H1 (cell line): ENCODE measurements around the gene PSMC3. TPM values are rescaled to one million over a fixed set of nuclear protein-coding genes. Genes with fewer than 3 reads are reported as not detected.

Experiments
- CTCF ChIA-PET: fragments of 300-600 bp; sonication (Branson Sonifier 250); formaldehyde crosslinking; loops from one replicate; lab custom pipeline; 2021; ENCODE audit not compliant: partially characterized antibody; lab: Charles Lee
- POLR2A ChIA-PET: fragments of 300-600 bp; sonication (Branson Sonifier 250); formaldehyde crosslinking; loops from one replicate; lab custom pipeline; 2021; ENCODE audit warnings: inconsistent platforms; ENCODE audit not compliant: partially characterized antibody; lab: Charles Lee
- DNase-seq, 2 experiments: peaks; one replicate each; pipeline versions ENCODE4 v3.0.0 to v3.0.0-alpha.2; 2010 to 2022; ENCODE audit warnings: low spot score in 2 of 2, low read depth in 1 of 2, mixed read lengths in 1 of 2
- FAIRE-seq: peaks from 2 replicates; lab custom pipeline; 2011; peaks lifted over from hg19 to GRCh38; lab: Jason Lieb, UNC
- H2AFZ ChIP-seq: 2 replicates; pipeline ENCODE4 v1.8.1; 2012; ENCODE audit warnings: low read length, inconsistent platforms
- H2AK5ac ChIP-seq: 2 replicates; pipeline ENCODE4 v1.6.1; 2013; ENCODE audit warnings: low read depth, low read length
- H2BK120ac ChIP-seq: replicated peaks from 2 replicates; pipeline ENCODE3; 2013; ENCODE audit warnings: low read depth, low read length, inconsistent platforms
- H2BK12ac ChIP-seq: 2 replicates; pipeline ENCODE4 v1.6.1; 2013; ENCODE audit warnings: low read depth, low read length
- H2BK15ac ChIP-seq: 2 replicates; pipeline ENCODE4 v1.6.1; 2013; ENCODE audit warnings: low read length
- H2BK20ac ChIP-seq: 2 replicates; pipeline ENCODE4 v1.6.1; 2013; ENCODE audit warnings: low read length
- H2BK5ac ChIP-seq: 2 replicates; pipeline ENCODE4 v1.6.1; 2013; ENCODE audit warnings: low read depth, low read length
- H3K14ac ChIP-seq: 2 replicates; pipeline ENCODE4 v1.6.1; 2013; ENCODE audit warnings: inconsistent platforms; ENCODE audit not compliant: insufficient read length
- H3K18ac ChIP-seq: 2 replicates; pipeline ENCODE4 v1.6.1; 2013; ENCODE audit warnings: low read length; ENCODE audit errors: extremely low read depth
- H3K23ac ChIP-seq: 2 replicates; pipeline ENCODE4 v1.6.1; 2013; ENCODE audit warnings: inconsistent platforms; ENCODE audit not compliant: insufficient read length
- H3K23me2 ChIP-seq: 2 replicates; pipeline ENCODE4 v1.6.1; 2013; ENCODE audit warnings: low read depth, low read length
- H3K27ac ChIP-seq: 2 replicates; pipeline ENCODE4 v1.6.1; 2011; ENCODE audit warnings: low read depth, low read length, inconsistent platforms
- H3K27me3 ChIP-seq, 4 experiments: replicated peaks in 1 of 4; 1 replicate in 1 of 4; 2 replicates in 3 of 4; pipeline versions ENCODE4 v1.6.1 to v1.8.1; 2011 to 2013; ENCODE audit warnings: low read length in 3 of 4, mild to moderate bottlenecking in 3 of 4, inconsistent platforms in 2 of 4, mixed read lengths in 2 of 4, moderate library complexity in 1 of 4; ENCODE audit not compliant: control insufficient read depth in 3 of 4, insufficient read depth in 3 of 4; ENCODE audit errors: extremely low read depth in 1 of 4
- H3K36me3 ChIP-seq, 4 experiments: 2 replicates each; pipeline versions ENCODE4 v1.6.1 to v1.8.1; 2011 to 2013; ENCODE audit warnings: mild to moderate bottlenecking in 4 of 4, low read length in 3 of 4, moderate library complexity in 2 of 4, control low read depth in 1 of 4, inconsistent platforms in 1 of 4; ENCODE audit not compliant: insufficient read depth in 4 of 4, control insufficient read depth in 2 of 4
- H3K4ac ChIP-seq: replicated peaks from 2 replicates; pipeline ENCODE3; 2013; ENCODE audit warnings: low read length, low read depth, mixed read lengths, inconsistent platforms; ENCODE audit not compliant: insufficient read length
- H3K4me1 ChIP-seq, 4 experiments: replicated peaks in 1 of 4; 1 replicate in 1 of 4; 2 replicates in 3 of 4; pipeline versions ENCODE4 v1.6.1 to v1.8.1; 2011 to 2013; ENCODE audit warnings: low read length in 3 of 4, inconsistent platforms in 2 of 4, mixed read lengths in 1 of 4; ENCODE audit not compliant: insufficient read depth in 4 of 4, control insufficient read depth in 3 of 4
- H3K4me2 ChIP-seq, 2 experiments: 2 replicates each; pipeline versions ENCODE4 v1.6.1 to v1.8.1; 2011 to 2013; ENCODE audit warnings: low read depth in 2 of 2, low read length in 2 of 2, control low read depth in 1 of 2, inconsistent platforms in 1 of 2, mild to moderate bottlenecking in 1 of 2; ENCODE audit not compliant: insufficient read depth in 1 of 2
- H3K4me3 ChIP-seq, 4 experiments: fragments of 200-600, 300-600 bp in 1 of 4; sonication (generic), shearing (Covaris generic), sonication (Bioruptor Twin) in 1 of 4; 2 replicates each; pipeline versions ENCODE4 v1.5.1 to v1.8.1; 2011 to 2016; ENCODE audit warnings: low read length in 4 of 4, low read depth in 3 of 4, control low read depth in 2 of 4, inconsistent platforms in 2 of 4, mild to moderate bottlenecking in 2 of 4, mixed read lengths in 1 of 4, moderate library complexity in 1 of 4; ENCODE audit not compliant: insufficient read depth in 2 of 4; ENCODE audit errors: extremely low read depth in 1 of 4
- H3K56ac ChIP-seq: replicated peaks from 2 replicates; pipeline ENCODE3; 2013; ENCODE audit warnings: low read depth, mild to moderate bottlenecking, mixed read lengths, low read length, inconsistent platforms; ENCODE audit not compliant: insufficient read length
- H3K79me1 ChIP-seq: 2 replicates; pipeline ENCODE4 v1.6.1; 2013; ENCODE audit warnings: low read depth, low read length, control low read depth
- H3K79me2 ChIP-seq, 2 experiments: 2 replicates each; pipeline versions ENCODE4 v1.6.1 to v1.8.1; 2012 to 2013; ENCODE audit warnings: low read length in 2 of 2, mild to moderate bottlenecking in 2 of 2, inconsistent platforms in 1 of 2; ENCODE audit not compliant: insufficient read depth in 2 of 2, control insufficient read depth in 1 of 2
- H3K9ac ChIP-seq, 4 experiments: replicated peaks in 1 of 4; 1 replicate in 1 of 4; 2 replicates in 3 of 4; pipeline versions ENCODE4 v1.6.1 to v1.8.1; 2011 to 2013; ENCODE audit warnings: low read depth in 3 of 4, low read length in 3 of 4, control low read depth in 2 of 4, mild to moderate bottlenecking in 2 of 4, moderate library complexity in 2 of 4, inconsistent platforms in 1 of 4; ENCODE audit errors: extremely low read depth in 1 of 4
- H3K9me3 ChIP-seq, 2 experiments: 2 replicates each; pipeline versions ENCODE4 v1.6.1 to v1.8.1; 2012 to 2013; ENCODE audit warnings: mild to moderate bottlenecking in 2 of 2, moderate library complexity in 2 of 2, control low read depth in 1 of 2, inconsistent platforms in 1 of 2, low read depth in 1 of 2, low read length in 1 of 2, mixed read lengths in 1 of 2; ENCODE audit not compliant: insufficient read depth in 2 of 2
- H4K20me1 ChIP-seq, 2 experiments: replicated peaks in 1 of 2; 2 replicates each; pipeline versions ENCODE3 to v1.8.1; 2011 to 2013; ENCODE audit warnings: inconsistent platforms in 2 of 2, low read length in 2 of 2, mild to moderate bottlenecking in 1 of 2; ENCODE audit not compliant: insufficient read depth in 2 of 2, control insufficient read depth in 1 of 2
- H4K5ac ChIP-seq: 2 replicates; pipeline ENCODE4 v1.6.1; 2013; ENCODE audit warnings: low read length, low read depth, mixed read lengths, inconsistent platforms; ENCODE audit not compliant: insufficient read length
- H4K8ac ChIP-seq: 2 replicates; pipeline ENCODE4 v1.8.0; 2013; ENCODE audit warnings: mild to moderate bottlenecking, moderate library complexity, low read length, inconsistent platforms; ENCODE audit not compliant: insufficient read depth; ENCODE audit errors: extremely low read depth
- H4K91ac ChIP-seq: replicated peaks from 2 replicates; pipeline ENCODE3; 2013; ENCODE audit warnings: low read length, mixed read lengths, inconsistent platforms; ENCODE audit not compliant: insufficient read length
- ASH2L ChIP-seq: fragments of 200-600, 300-600 bp; sonication (generic); IDR thresholded peaks from one replicate; pipeline ENCODE4 v1.7.1; 2017; ENCODE audit warnings: low read length
- CBX8 ChIP-seq: fragments of 300-800, 300-1000 bp; sonication (generic); IDR thresholded peaks from 2 replicates; pipeline ENCODE4 v1.7.1; 2016; ENCODE audit warnings: low read depth, low read length, borderline replicate concordance
- CHD2 ChIP-seq: IDR thresholded peaks from 2 replicates; pipeline ENCODE4 v1.6.1; 2012; ENCODE audit warnings: low read length, improper control_type of control experiment
- FOSL1 ChIP-seq: IDR thresholded peaks from 2 replicates; pipeline ENCODE4 v1.6.1; 2011; ENCODE audit warnings: mild to moderate bottlenecking, low read depth, low read length, moderate library complexity; ENCODE audit not compliant: insufficient read depth
- KDM4A ChIP-seq: IDR thresholded peaks from one replicate; pipeline ENCODE4 v1.7.1; 2012; ENCODE audit warnings: low read depth, mild to moderate bottlenecking, moderate library complexity, low read length, inconsistent platforms; ENCODE audit not compliant: severe bottlenecking
- POLR2A ChIP-seq, 2 experiments: IDR thresholded peaks; 1 replicate in 1 of 2; 2 replicates in 1 of 2; pipeline ENCODE4 v1.6.1; 2011; ENCODE audit warnings: low read depth in 2 of 2, low read length in 2 of 2, mild to moderate bottlenecking in 2 of 2; ENCODE audit errors: control extremely low read depth in 1 of 2
- POLR2AphosphoS5 ChIP-seq: IDR thresholded peaks from 2 replicates; pipeline ENCODE4 v1.6.1; 2011; ENCODE audit warnings: low read depth, low read length
- SIX5 ChIP-seq: IDR thresholded peaks from 2 replicates; pipeline ENCODE4 v1.6.1; 2011; ENCODE audit warnings: mild to moderate bottlenecking, low read depth, low read length
- YY1 ChIP-seq: IDR thresholded peaks from 2 replicates; pipeline ENCODE4 v1.6.1; 2011; ENCODE audit warnings: low read depth, mild to moderate bottlenecking, low read length
- WGBS, 2 experiments: shearing (Covaris generic) in 1 of 2; methylation state at CpG; one replicate each; pipeline versions ENCODE4 v1.1.6 to v1.1.7; 2013 to 2015; ENCODE audit warnings: low lambda C conversion rate in 2 of 2, mixed read lengths in 2 of 2, inconsistent platforms in 1 of 2, low coverage in 1 of 2, missing lambda C conversion rate in 1 of 2; ENCODE audit not compliant: insufficient replicate concordance in 2 of 2, insufficient coverage in 1 of 2, insufficient read length in 1 of 2; ENCODE audit errors: extremely low coverage in 1 of 2, missing lambda C conversion rate in 1 of 2; 5-methylcytosine and 5-hydroxymethylcytosine counted together
- polyA plus RNA-seq, 7 experiments: library from polyadenylated mRNA; depleted of rRNA in 3 of 7; stranded (reverse) in 5 of 7; unstranded in 2 of 7; fragments of >200 nt in 5 of 7; fragments of 200-250 nt in 2 of 7; gene quantifications; 1 replicate in 5 of 7; 2 replicates in 1 of 7; 4 replicates in 1 of 7; pipeline versions ENCODE4 v1.2.1 to v1.2.3, GENCODE V29; 2011 to 2013; ENCODE audit warnings: missing spikeins in 2 of 7, mixed read lengths in 2 of 7
- total RNA-seq: library from RNA; stranded (reverse); fragmentation: NEBNext Ultra II Directional; extraction: Animal tissue kit (Norgen Biotek cat#: 25700); gene quantifications from 2 replicates; pipeline ENCODE4 v1.2.1, GENCODE V29; 2021

PSMC3 gene
- total and polyA plus RNA-seq, 2 of the 8 experiments (the other 6 are each of a cell fraction or from before 2014, with no cell fraction given): 105 to 160 TPM

GRCh38 chr11:47437746-47438418, 11.6 kb upstream of the PSMC3 start:
- H3K9ac ChIP-seq: no peak overlapping the region
- H4K8ac ChIP-seq: no peak overlapping the region; the same call in none of the 2 replicates
- no peak overlapping the region for H2BK20ac ChIP-seq
- H2AFZ ChIP-seq: no peak overlapping the region
- H3K4ac ChIP-seq: no peak overlapping the region
- H3K9me3 ChIP-seq: no peaks in the 10 kb centered on the region
- no peak overlapping the region for H3K18ac ChIP-seq
- H2BK5ac ChIP-seq: no peak overlapping the region
- H4K20me1 ChIP-seq: no peaks in the 10 kb centered on the region
- no peaks in the 10 kb centered on the region for H3K27me3 ChIP-seq
- WGBS, 2 experiments: 87% methylated on average over 13 of the region's 16 CpGs; no CpG with 5 or more reads in 1 of the 2 experiments
- no peak overlapping the region for H2BK12ac ChIP-seq
- TF ChIP-seq YY1 (no peak), CBX8 (no peak), CHD2 (no peak), POLR2A (IDR thresholded peaks at IDR 0.05; ENCODE audit: control extremely low read depth in 1 of 2, low read depth in 2 of 2, low read length in 2 of 2) (no peak), FOSL1 (no peak), ASH2L (no peak), SIX5 (no peak), POLR2AphosphoS5 (no peak), KDM4A (no peak)
- H3K79me2 ChIP-seq: no peaks in the 10 kb centered on the region
- H3K23me2 ChIP-seq: no peaks in the 10 kb centered on the region
- no peaks in the 10 kb centered on the region for H3K36me3 ChIP-seq
- no peak overlapping the region for H3K27ac ChIP-seq
- no peaks in the 10 kb centered on the region for H3K4me1 ChIP-seq
- no peak overlapping the region for H3K4me3 ChIP-seq
- H4K5ac ChIP-seq: no peak overlapping the region
- ChIA-PET POLR2A (interaction anchor here (0.5 to 2.5 kb wide), 5 partner anchors 10 to 262 kb away, joined by 3 to 11 read pairs (median 4); partner anchors contain the start of gene PSMC3), CTCF (interaction anchor here (0.7 to 2.4 kb wide), 4 partner anchors 9 to 72 kb away, joined by 3 to 5 read pairs (median 4); partner anchors contain the start of gene SLC39A13)
- DNase-seq (no peak), FAIRE-seq (no peak)
- no peak overlapping the region for H2AK5ac ChIP-seq
- H3K79me1 ChIP-seq: no peaks in the 10 kb centered on the region
- H3K14ac ChIP-seq: no peak overlapping the region
- H2BK15ac ChIP-seq: no peak overlapping the region
- H4K91ac ChIP-seq: no peak overlapping the region
- H3K4me2 ChIP-seq: no peak overlapping the region
- H2BK120ac ChIP-seq: no peak overlapping the region
- H3K23ac ChIP-seq: no peak overlapping the region
- no peak overlapping the region for H3K56ac ChIP-seq
